IPS-20b (cell line): Measurements from ENCODE around the gene UPP1.

Experiments used
- H3K27ac ChIP-seq: one replicate; pipeline ENCODE4 v1.5.1; 2013; ENCODE audit warnings: low read length
- H3K27me3 ChIP-seq: 2 replicates; pipeline ENCODE4 v1.6.1; 2013; ENCODE audit warnings: mild to moderate bottlenecking, low read length, inconsistent platforms; ENCODE audit not compliant: insufficient read depth
- H3K36me3 ChIP-seq: 2 replicates; pipeline ENCODE4 v1.6.1; 2013; ENCODE audit warnings: low read depth, mild to moderate bottlenecking, inconsistent platforms, low read length, moderate library complexity; ENCODE audit not compliant: insufficient read depth
- H3K4me1 ChIP-seq: 2 replicates; pipeline ENCODE4 v1.6.1; 2013; ENCODE audit warnings: mild to moderate bottlenecking, control low read depth, inconsistent platforms, low read length, moderate library complexity; ENCODE audit not compliant: insufficient read depth
- H3K4me3 ChIP-seq: 2 replicates; pipeline ENCODE4 v1.5.1; 2013; ENCODE audit warnings: mild to moderate bottlenecking, low read length, inconsistent platforms
- H3K9ac ChIP-seq: 2 replicates; pipeline ENCODE4 v1.6.1; 2013; ENCODE audit warnings: low read depth, mild to moderate bottlenecking, inconsistent platforms, low read length, moderate library complexity
- H3K9me3 ChIP-seq: 2 replicates; pipeline ENCODE4 v1.6.1; 2013; ENCODE audit warnings: mild to moderate bottlenecking, low read depth, low read length, inconsistent platforms; ENCODE audit not compliant: insufficient read depth

UPP1 gene

DNA sequence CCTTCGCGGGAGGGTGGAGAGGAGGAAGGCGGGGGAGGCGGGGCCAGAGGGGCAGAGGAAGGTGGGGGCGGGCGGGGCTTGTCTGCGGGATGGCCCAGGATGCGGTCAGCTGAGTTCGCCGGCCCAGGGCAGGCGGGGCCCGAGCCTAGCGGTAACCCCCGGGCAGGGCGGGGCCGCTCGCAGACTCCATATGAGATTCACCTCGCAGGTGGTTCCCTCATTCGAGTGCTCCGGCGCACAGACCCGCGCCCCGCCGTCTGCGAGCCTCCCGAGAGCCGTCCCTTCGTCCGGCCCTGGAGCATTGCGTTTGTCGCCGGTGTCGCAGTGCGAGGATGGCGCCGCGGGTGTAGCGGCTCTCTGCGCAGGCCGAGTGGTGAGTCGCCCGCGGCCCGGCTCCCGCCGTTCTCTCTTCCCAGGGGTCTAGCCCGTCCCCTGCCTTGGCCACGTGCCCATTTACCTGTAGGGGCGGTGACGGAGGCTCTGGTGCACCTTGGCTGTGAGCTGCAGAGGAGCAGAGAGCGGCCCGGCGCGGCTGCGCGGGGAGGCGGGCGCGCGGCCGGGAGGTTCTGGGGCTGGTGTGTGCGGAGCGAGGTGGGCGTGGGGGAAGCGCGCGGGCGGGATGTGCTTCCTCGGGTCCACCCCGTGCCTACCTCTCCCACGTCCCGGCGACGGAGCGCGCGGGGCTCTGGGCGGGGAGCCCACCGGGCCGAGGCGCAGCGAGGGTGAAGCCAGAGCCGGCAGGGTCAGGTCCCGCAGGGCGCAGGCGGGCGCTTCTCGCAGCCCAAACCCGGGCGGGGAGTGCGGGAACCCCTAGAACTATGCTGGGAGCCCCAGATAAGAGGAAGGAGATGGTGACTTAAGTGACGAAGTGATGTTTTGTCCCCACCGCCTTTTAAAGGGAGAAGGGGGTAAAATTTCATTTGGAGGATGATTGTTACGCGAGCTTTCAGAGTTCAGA lies at the start of gene UPP1:
TSS of gene UPP1 (plus strand) at position 220 of the 958 bp plus-strand sequence. CDS start 5,519 bp downstream, outside the sequence.
- Histone ChIP-seq H3K27me3 (peaks cover 6% of the 10 kb centered on the region; the same call in 1 of the 2 replicates), H3K27ac (peak within 1 kb of the TSS; percentile 74), H3K9me3 (no peaks in the 10 kb centered on the region), H3K4me3 (peak within 1 kb of the TSS; percentile 84), H3K4me1 (peaks cover 34% of the 10 kb centered on the region), H3K36me3 (peaks cover 36% of the 10 kb centered on the region), H3K9ac (peak within 1 kb of the TSS; percentile 79)

DNA sequence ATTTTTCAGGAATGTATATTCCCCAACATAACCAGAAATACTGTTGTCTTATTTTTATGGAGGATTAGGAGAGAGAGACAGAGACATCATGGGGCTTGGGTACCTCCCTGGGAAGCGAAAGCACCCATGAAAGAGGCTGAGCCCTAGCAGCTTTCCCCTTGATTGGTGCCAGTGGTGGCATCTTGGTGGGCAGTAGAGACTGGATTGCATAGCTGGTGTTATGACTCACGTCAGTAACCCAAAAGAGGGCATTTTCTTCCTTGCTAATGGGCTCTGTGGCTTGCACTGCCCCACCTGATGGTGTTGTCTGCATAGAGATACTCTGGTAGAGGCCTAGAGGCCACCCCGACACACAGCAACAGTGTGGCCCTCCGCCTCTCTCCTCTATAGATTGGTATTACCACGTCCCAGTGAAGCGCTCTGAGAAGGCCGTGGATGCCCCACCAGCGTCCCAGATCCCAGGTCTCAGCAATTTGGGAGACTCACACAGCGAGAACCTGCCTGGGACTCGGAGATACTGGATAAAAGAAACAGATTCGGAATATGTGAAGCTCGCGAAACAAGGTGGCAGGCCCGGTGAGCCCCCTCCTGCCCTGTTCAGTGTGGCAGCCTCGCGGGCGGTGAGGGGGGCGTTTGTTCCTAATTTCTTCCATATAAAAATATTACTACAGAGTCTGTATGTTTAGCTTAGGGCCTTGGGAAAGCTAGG lies 48.0 kb upstream of the UPP1 start:
- Histone ChIP-seq H3K27ac (no peak overlapping the region), H3K9ac (no peak overlapping the region), H3K27me3 (peaks cover 20% of the 10 kb centered on the region), H3K36me3 (no peaks in the 10 kb centered on the region), H3K9me3 (no peaks in the 10 kb centered on the region), H3K4me3 (no peak overlapping the region), H3K4me1 (peaks cover 38% of the 10 kb centered on the region)

DNA sequence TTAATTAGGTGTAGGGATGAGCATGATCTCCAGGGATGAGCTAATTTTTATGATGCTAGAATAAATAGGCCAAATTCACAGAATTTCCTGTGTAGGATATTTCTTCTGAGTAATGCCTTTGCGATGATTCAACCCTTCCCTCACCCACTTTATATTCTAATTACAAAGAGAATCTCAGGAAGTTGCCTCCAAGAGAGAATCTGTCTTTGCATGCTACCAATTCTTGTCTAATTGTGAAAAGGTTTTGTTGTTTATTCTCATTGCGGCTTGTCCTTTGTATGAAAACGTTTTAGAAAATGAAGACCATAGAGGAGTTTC lies 47.5 kb upstream of the UPP1 start:
- H3K9me3 ChIP-seq: no peaks in the 10 kb centered on the region
- H3K36me3 ChIP-seq: no peaks in the 10 kb centered on the region
- no peak overlapping the region for H3K4me3 ChIP-seq
- no peak overlapping the region for H3K9ac ChIP-seq
- H3K27me3 ChIP-seq: peaks cover 15% of the 10 kb centered on the region
- H3K4me1 ChIP-seq: peaks cover 38% of the 10 kb centered on the region
- no peak overlapping the region for H3K27ac ChIP-seq

DNA sequence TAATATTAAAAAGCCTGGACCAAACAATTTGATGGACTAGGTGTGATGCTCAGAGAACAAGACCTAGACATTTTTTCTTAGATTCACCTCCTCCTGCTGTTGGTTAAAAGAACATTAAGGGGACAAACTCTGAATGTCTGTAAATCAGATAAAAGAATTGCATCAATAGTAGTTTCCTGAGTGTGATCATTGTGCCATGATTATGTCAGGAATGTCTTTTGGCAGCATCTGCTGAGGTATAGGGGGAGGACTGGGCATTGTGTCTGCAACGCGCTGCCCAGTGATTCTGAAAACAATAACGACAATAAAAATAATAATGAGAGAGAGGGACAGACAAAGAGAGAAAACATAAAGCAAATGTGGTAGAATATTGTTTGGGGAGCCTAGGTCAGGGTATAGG lies 46.8 kb upstream of the UPP1 start:
- Histone ChIP-seq H3K4me3 (no peak overlapping the region), H3K9ac (no peak overlapping the region), H3K4me1 (peaks cover 38% of the 10 kb centered on the region), H3K27me3 (peaks cover 9% of the 10 kb centered on the region), H3K27ac (no peak overlapping the region), H3K9me3 (no peaks in the 10 kb centered on the region), H3K36me3 (no peaks in the 10 kb centered on the region)

DNA sequence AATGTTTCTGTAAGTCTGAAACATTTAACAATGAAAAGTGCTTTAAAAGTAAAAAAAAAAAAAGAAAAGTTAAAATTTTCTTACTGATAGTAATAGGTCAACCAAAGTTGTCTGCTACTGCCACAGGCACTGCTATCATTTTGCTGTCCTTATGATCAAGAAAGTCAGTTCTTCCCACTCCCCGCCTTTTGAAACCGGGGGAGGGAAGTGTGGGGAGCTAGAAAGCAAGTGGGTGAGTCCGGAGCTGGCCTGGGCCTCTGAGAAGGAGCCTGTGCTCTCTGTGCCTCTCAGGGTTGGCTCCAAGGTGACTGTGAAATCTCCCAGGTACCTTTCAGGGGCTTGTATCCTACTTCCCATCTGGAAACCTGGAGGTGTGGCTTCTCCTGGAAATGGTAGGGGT lies 46.4 kb upstream of the UPP1 start:
- Histone ChIP-seq H3K9ac (no peak overlapping the region), H3K27ac (no peak overlapping the region), H3K9me3 (no peaks in the 10 kb centered on the region), H3K4me3 (no peak overlapping the region), H3K27me3 (peaks cover 5% of the 10 kb centered on the region; the same call in 1 of the 2 replicates), H3K4me1 (peaks cover 38% of the 10 kb centered on the region), H3K36me3 (no peaks in the 10 kb centered on the region)

DNA sequence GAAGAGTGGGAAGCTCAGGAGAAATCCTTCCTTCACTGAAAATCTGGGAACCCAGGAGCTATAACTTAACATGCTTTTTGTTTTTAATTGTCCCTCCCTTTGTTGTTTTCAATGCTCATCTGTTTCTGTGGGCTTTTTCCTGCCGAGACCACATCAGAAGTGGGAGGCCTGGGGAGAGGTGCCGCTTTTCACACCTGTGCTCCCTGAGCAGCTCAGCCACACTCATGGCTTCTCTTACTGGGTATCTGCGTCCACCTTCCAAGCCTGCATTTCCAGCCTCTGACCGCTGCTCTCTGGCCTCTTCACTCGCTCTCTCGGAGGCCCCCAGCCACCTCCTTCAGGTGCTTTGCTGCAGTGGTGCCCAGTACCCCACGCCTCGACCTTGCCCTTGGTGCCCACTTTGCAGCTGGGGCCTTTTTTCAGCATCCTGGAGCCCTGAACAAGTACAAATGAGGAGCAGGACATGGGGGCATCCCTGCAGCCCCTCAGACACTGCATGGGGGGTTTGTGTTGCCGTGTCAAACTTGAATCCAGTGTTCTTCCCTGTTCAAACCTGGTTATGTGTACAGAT lies 43.8 kb upstream of the UPP1 start:
- H3K36me3 ChIP-seq: no peaks in the 10 kb centered on the region
- H3K27me3 ChIP-seq: no peaks in the 10 kb centered on the region
- no peak overlapping the region for H3K27ac ChIP-seq
- H3K4me1 ChIP-seq: peaks cover 14% of the 10 kb centered on the region; the same call in 1 of the 2 replicates
- H3K4me3 ChIP-seq: no peak overlapping the region
- H3K9me3 ChIP-seq: no peaks in the 10 kb centered on the region
- no peak overlapping the region for H3K9ac ChIP-seq

DNA sequence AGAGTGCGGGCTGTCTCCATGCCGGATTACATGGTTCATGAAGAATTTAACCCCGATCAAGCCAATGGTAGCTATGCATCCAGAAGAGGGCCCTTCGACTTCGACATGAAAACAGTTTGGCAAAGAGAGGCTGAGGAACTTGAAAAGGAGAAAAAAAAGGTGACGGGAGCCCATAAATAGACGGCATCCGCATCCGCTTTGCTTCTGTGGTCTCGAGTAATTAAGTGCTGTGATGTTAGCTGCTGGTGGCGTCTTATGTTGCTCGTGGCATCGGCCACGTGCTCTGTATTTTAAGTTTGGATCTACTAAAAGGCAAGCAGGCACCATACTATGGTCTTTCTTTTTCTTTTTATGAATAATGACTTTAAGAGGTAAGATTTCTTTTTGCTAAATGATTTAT lies 42.6 kb upstream of the UPP1 start:
- Histone ChIP-seq H3K36me3 (no peaks in the 10 kb centered on the region), H3K27ac (no peak overlapping the region), H3K9me3 (no peaks in the 10 kb centered on the region), H3K27me3 (no peaks in the 10 kb centered on the region), H3K4me1 (peaks cover 4% of the 10 kb centered on the region; the same call in 1 of the 2 replicates), H3K9ac (no peak overlapping the region), H3K4me3 (no peak overlapping the region)

DNA sequence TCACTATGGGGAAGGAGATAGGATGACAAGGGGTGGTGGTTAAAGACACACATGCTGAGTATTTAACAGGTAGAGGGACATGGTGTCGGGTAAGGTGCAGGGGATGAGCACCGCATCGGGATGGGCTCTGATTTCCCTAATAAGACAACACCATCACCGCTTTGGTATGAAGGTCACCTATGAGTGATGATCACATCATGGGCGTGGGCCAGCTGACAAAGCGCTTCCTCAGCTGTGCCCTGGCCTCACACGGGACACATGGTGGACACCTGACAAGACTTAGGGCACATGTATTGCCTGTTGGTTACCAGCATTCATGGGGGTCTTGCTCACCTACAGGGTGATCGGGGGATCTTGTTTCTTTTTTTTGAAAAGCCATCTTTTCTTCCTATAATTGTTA lies 41.0 kb upstream of the UPP1 start:
- Histone ChIP-seq H3K36me3 (no peaks in the 10 kb centered on the region), H3K4me1 (no peaks in the 10 kb centered on the region), H3K9ac (no peak overlapping the region), H3K27me3 (no peaks in the 10 kb centered on the region), H3K9me3 (no peaks in the 10 kb centered on the region), H3K27ac (no peak overlapping the region), H3K4me3 (no peak overlapping the region)

DNA sequence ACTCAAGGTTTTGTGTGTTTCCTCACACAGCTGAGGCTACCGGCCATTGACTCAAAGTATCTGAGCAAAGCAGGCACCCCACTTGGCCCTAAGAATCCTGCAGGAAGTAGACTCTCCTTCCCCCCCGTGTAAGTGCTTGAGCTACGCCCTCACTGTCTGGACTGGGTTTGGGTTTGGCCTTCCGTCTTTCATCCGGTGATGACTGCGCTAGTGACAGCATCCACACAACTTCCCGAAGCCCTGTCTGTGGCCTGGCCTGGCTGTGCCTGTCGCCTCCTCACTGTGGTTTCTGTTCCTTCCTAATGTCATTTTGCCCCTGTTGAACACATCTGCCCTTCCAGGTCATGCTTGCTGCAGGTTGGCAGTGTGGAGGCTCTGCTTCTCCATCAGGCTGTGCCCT lies 39.2 kb upstream of the UPP1 start:
- H3K27ac ChIP-seq: no peak overlapping the region

DNA sequence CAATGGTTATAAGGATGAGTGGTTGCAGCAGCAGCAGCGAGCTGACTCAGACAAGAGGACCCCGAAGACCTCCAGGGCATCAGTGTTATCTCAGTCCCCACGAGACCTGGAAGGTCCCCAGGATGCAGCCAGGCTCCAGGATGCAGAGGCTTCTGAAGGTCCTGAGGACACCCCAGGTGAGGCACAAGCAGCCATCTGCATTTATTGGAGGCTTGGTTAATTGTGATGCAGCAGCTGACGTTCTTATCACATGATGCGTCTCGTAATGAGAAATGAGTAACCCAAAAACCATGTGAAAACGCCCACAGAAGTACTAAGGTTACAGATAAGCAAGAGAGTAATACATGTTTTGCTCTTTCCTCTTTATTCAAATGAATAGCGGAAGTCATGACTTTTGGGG lies 36.3 kb upstream of the UPP1 start:
- Histone ChIP-seq H3K4me1 (no peaks in the 10 kb centered on the region), H3K9me3 (no peaks in the 10 kb centered on the region; the same call in 1 of the 2 replicates), H3K4me3 (no peak overlapping the region), H3K36me3 (no peaks in the 10 kb centered on the region), H3K27ac (no peak overlapping the region), H3K9ac (no peak overlapping the region), H3K27me3 (no peaks in the 10 kb centered on the region)

More for the DNA sequence above, 39.2 kb upstream of the UPP1 start:
- H3K9me3 ChIP-seq: no peaks in the 10 kb centered on the region
- H3K4me3 ChIP-seq: no peak overlapping the region
- no peak overlapping the region for H3K9ac ChIP-seq
- H3K36me3 ChIP-seq: no peaks in the 10 kb centered on the region
- H3K4me1 ChIP-seq: no peaks in the 10 kb centered on the region
- no peaks in the 10 kb centered on the region for H3K27me3 ChIP-seq

DNA sequence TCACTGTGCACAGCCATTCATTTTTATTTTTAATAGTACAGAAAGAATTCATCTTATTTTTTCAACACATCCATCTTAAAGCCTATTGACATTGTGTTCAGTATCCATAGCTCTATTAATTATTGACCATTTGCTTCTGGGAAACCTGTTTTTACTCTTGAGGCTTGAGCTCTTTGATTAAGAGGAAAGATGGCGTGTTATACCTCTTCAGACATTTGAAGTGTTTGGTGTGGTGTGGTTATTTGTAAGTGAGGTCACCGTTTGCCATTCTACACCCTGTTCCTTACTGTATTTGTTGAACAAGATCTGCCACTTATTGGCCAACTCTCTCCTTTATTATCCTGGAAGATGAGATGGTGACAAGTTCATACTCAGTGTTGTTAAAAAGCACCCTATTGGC lies 35.3 kb upstream of the UPP1 start:
- H3K27ac ChIP-seq: no peak overlapping the region
- no peaks in the 10 kb centered on the region; the same call in 1 of the 2 replicates for H3K9me3 ChIP-seq
- H3K9ac ChIP-seq: no peak overlapping the region
- no peaks in the 10 kb centered on the region for H3K36me3 ChIP-seq
- H3K4me1 ChIP-seq: no peaks in the 10 kb centered on the region
- no peak overlapping the region for H3K4me3 ChIP-seq
- H3K27me3 ChIP-seq: no peaks in the 10 kb centered on the region
